ENCODE data around the gene GNB1L. TPM values are rescaled to one million over a fixed set of nuclear protein-coding genes. Genes with fewer than 3 reads are reported as not detected.
A peak's percentile ranks its signal among the peaks of the same experiment; 100 is the strongest.

Gene GNB1L
- total and polyA plus RNA-seq, 4 donors: 4.5 to 9.3 (median 6.7) TPM

DNA sequence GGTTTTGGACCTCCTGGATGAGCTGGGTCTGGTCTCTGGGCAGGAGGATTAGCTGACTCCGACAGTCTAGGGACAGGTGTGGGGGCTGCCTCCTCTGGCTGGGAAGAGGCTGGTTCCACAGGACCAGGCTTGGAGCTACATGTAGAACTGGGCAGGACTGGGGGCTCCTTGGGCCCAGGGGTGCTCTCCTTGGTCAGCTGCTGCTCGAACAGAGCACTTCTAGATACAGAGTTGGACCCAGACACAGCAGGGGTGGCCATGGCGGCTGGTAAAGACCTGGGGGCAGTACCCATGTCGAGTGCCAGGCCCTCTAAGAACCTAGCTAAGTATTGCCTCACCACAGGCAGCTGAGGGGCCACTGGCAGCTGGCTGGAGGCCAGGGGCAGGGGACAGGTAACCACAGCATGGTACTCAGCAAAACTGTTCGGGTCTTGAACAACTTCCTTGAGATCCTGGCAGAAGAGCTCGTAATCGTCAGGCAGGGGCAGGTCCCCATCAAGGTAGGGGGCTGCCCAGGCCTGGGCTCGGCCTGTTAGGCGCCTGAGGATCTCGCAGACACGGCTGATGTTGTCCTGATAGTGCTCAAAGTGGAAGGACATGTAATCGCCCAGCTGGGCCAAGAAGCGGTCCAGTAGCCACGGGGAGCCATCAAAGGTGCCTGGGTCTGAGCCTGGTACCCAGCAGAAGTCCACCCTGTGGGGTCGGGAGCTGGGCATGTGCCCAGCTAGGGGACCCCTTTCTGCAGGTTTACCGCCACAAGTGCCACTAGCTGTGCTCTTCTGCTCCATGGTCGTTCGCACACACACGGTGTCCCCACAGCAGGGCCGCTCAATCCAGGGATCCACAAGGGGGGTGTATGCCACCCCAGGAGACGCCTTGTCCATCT lies 3.1 kb downstream of the GNB1L start:
- no peak for TF ChIP-seq CTCF (IDR thresholded peaks at IDR 0.05; ENCODE audit: control extremely low read depth, extremely low read depth)
- H3K36me3 ChIP-seq (ENCODE audit: control insufficient read depth in 4 of 4, insufficient read depth in 4 of 4, low read length in 4 of 4): peaks cover 0 to 14% (median 5%) of the 10 kb centered on the region in 4 donors
- peak overlapping the region in 1 of 2 donors; percentile 48 for H3K27ac ChIP-seq (ENCODE audit: low read depth in 1 of 2, low read length in 1 of 2)
- no peaks in the 10 kb centered on the region for H3K9me3 ChIP-seq (ENCODE audit: control insufficient read depth in 4 of 4, insufficient read depth in 3 of 4, low read length in 3 of 4)
- H3K9ac ChIP-seq (ENCODE audit: insufficient read depth in 1 of 2, low read length in 2 of 2): no peak overlapping the region
- no peak for DNase-seq
- no peak for ATAC-seq (ENCODE audit: insufficient read depth, low FRiP score)
- H3K4me3 ChIP-seq: no peak overlapping the region
- WGBS, 2 donors: 76 to 84% methylated on average over 21 of the region's 21 CpGs
- no peaks in the 10 kb centered on the region for H3K27me3 ChIP-seq (ENCODE audit: control insufficient read depth in 3 of 3, insufficient read depth in 3 of 3, low read length in 2 of 3)
- peaks cover 0 to 40% (median 26%) of the 10 kb centered on the region in 5 donors for H3K4me1 ChIP-seq (ENCODE audit: control insufficient read depth in 5 of 5, insufficient read depth in 5 of 5, low read length in 5 of 5)

- WGBS, 2 donors: 82 to 88% methylated on average over 9 of the region's 9 CpGs
- DNase-seq: no peak
- Histone ChIP-seq H3K36me3 (ENCODE audit: control insufficient read depth in 4 of 4, insufficient read depth in 4 of 4, low read length in 4 of 4) (peaks cover 0 to 14% (median 5%) of the 10 kb centered on the region in 4 donors), H3K9ac (ENCODE audit: insufficient read depth in 1 of 2, low read length in 2 of 2) (no peak overlapping the region), H3K27me3 (ENCODE audit: control insufficient read depth in 3 of 3, insufficient read depth in 3 of 3, low read length in 2 of 3) (no peaks in the 10 kb centered on the region), H3K4me1 (ENCODE audit: control insufficient read depth in 5 of 5, insufficient read depth in 5 of 5, low read length in 5 of 5) (peaks cover 0 to 34% (median 26%) of the 10 kb centered on the region in 5 donors), H3K4me3 (no peak overlapping the region), H3K9me3 (ENCODE audit: control insufficient read depth in 4 of 4, insufficient read depth in 3 of 4, low read length in 3 of 4) (no peaks in the 10 kb centered on the region), H3K27ac (ENCODE audit: low read depth in 1 of 2, low read length in 1 of 2) (peak overlapping the region in 1 of 2 donors; percentile 80)
- TF ChIP-seq CTCF (IDR thresholded peaks at IDR 0.05; ENCODE audit: control extremely low read depth, extremely low read depth): no peak
- no peak for ATAC-seq (ENCODE audit: insufficient read depth, low FRiP score)
These were observed 3.9 kb downstream of the GNB1L start for GRCh38 chr22:19850763-19851109.

GRCh38 chr22:19849835-19850762 lies 4.6 kb downstream of the GNB1L start:
- no peak for TF ChIP-seq CTCF (IDR thresholded peaks at IDR 0.05; ENCODE audit: control extremely low read depth, extremely low read depth)
- 75 to 84% methylated on average over 9 of the region's 9 CpGs for WGBS, 2 donors
- H3K36me3 ChIP-seq (ENCODE audit: control insufficient read depth in 4 of 4, insufficient read depth in 4 of 4, low read length in 4 of 4): peaks cover 0 to 14% (median 5%) of the 10 kb centered on the region in 4 donors
- DNase-seq (peak; percentile 76 to 92 (median 83)), ATAC-seq (ENCODE audit: insufficient read depth, low FRiP score) (no peak)
- H3K4me1 ChIP-seq (ENCODE audit: control insufficient read depth in 5 of 5, insufficient read depth in 5 of 5, low read length in 5 of 5): peaks cover 0 to 31% (median 26%) of the 10 kb centered on the region in 5 donors
- peak overlapping the region in 1 of 2 donors; percentile 80 for H3K27ac ChIP-seq (ENCODE audit: low read depth in 1 of 2, low read length in 1 of 2)
- H3K4me3 ChIP-seq: no peak overlapping the region
- H3K9me3 ChIP-seq (ENCODE audit: control insufficient read depth in 4 of 4, insufficient read depth in 3 of 4, low read length in 3 of 4): no peaks in the 10 kb centered on the region
- H3K27me3 ChIP-seq (ENCODE audit: control insufficient read depth in 3 of 3, insufficient read depth in 3 of 3, low read length in 2 of 3): no peaks in the 10 kb centered on the region
- no peak overlapping the region for H3K9ac ChIP-seq (ENCODE audit: insufficient read depth in 1 of 2, low read length in 2 of 2)
